Measurements from ENCODE around the gene PSKH1. TPM values are rescaled to one million over a fixed set of nuclear protein-coding genes. Genes with fewer than 3 reads are reported as not detected.

PSKH1 gene
- total RNA-seq, 1 donor from 2014 or later: 44.5 TPM

GRCh38 chr16:67893743-67894399 lies 817 bp downstream of the PSKH1 start:
- no peaks in the 10 kb centered on the region for H3K9me3 Mint-ChIP-seq
- H3K27me3 Mint-ChIP-seq (ENCODE audit: low read depth): no peaks in the 10 kb centered on the region
- TF ChIP-seq CTCF (IDR thresholded peaks at IDR 0.05; ENCODE audit: unreplicated experiment): no peak
- H3K4me3 Mint-ChIP-seq: peak overlapping the region; percentile 98
- peak overlapping the region; percentile 99 for H3K27ac Mint-ChIP-seq
- peaks cover 17% of the 10 kb centered on the region for H3K4me1 Mint-ChIP-seq
- no peak for DNase-seq (ENCODE audit: low spot score in 2 of 2, unreplicated experiment in 2 of 2)
- no peaks in the 10 kb centered on the region for H3K36me3 Mint-ChIP-seq

- no peaks in the 10 kb centered on the region for H3K27me3 Mint-ChIP-seq (ENCODE audit: low read depth)
- H3K36me3 Mint-ChIP-seq: peaks cover 3% of the 10 kb centered on the region
- H3K4me1 Mint-ChIP-seq: peaks cover 17% of the 10 kb centered on the region
- no peaks in the 10 kb centered on the region for H3K9me3 Mint-ChIP-seq
- no peak for TF ChIP-seq CTCF (IDR thresholded peaks at IDR 0.05; ENCODE audit: unreplicated experiment)
- H3K4me3 Mint-ChIP-seq: no peak overlapping the region
- DNase-seq (ENCODE audit: low spot score in 2 of 2, unreplicated experiment in 2 of 2): no peak
- H3K27ac Mint-ChIP-seq: no peak overlapping the region
Measured at GRCh38 chr16:67897231-67897630, 4.2 kb downstream of the PSKH1 start.

- Mint-ChIP-seq H3K4me3 (no peak overlapping the region), H3K36me3 (peaks cover 10% of the 10 kb centered on the region), H3K27ac (no peak overlapping the region), H3K27me3 (ENCODE audit: low read depth) (no peaks in the 10 kb centered on the region), H3K9me3 (no peaks in the 10 kb centered on the region), H3K4me1 (no peaks in the 10 kb centered on the region)
- TF ChIP-seq CTCF (IDR thresholded peaks at IDR 0.05; ENCODE audit: unreplicated experiment): no peak
- DNase-seq (ENCODE audit: low spot score in 2 of 2, unreplicated experiment in 2 of 2): no peak
Measured at GRCh38 chr16:67901734-67902133, 8.7 kb downstream of the PSKH1 start.

- no peak for DNase-seq (ENCODE audit: low spot score in 2 of 2, unreplicated experiment in 2 of 2)
- Mint-ChIP-seq H3K27ac (no peak overlapping the region), H3K9me3 (no peaks in the 10 kb centered on the region)
Measured at GRCh38 chr16:67902831-67903230, 9.8 kb downstream of the PSKH1 start.

GRCh38 chr16:67907397-67908180 lies 14.5 kb downstream of the PSKH1 start:
- H3K4me1 Mint-ChIP-seq: no peaks in the 10 kb centered on the region
- no peaks in the 10 kb centered on the region for H3K9me3 Mint-ChIP-seq
- no peak overlapping the region for H3K27ac Mint-ChIP-seq
- TF ChIP-seq CTCF (IDR thresholded peaks at IDR 0.05; ENCODE audit: unreplicated experiment): no peak
- no peaks in the 10 kb centered on the region for H3K27me3 Mint-ChIP-seq (ENCODE audit: low read depth)
- no peak for DNase-seq (ENCODE audit: low spot score in 2 of 2, unreplicated experiment in 2 of 2)
- H3K36me3 Mint-ChIP-seq: peaks cover 16% of the 10 kb centered on the region
- H3K4me3 Mint-ChIP-seq: no peak overlapping the region

More at GRCh38 chr16:67902831-67903230, 9.8 kb downstream of the PSKH1 start:
- H3K4me3 Mint-ChIP-seq: no peak overlapping the region
- H3K4me1 Mint-ChIP-seq: no peaks in the 10 kb centered on the region
- H3K27me3 Mint-ChIP-seq (ENCODE audit: low read depth): no peaks in the 10 kb centered on the region
- no peak for TF ChIP-seq CTCF (IDR thresholded peaks at IDR 0.05; ENCODE audit: unreplicated experiment)
- peaks cover 10% of the 10 kb centered on the region for H3K36me3 Mint-ChIP-seq

Data from mesothelial cell of epicardium (in vitro differentiated cells).